Mucosa of rectum (tissue), 2 donors: ENCODE measurements around the gene DAW1.

Experiments used
- H3K27ac ChIP-seq, 2 donors: one replicate each; pipeline ENCODE4 v1.7.0; 2013; ENCODE audit warnings: inconsistent platforms in 2 of 2, low read depth in 2 of 2, low read length in 2 of 2
- H3K27me3 ChIP-seq, 2 donors: one replicate each; pipeline ENCODE4 v1.7.0; 2013; ENCODE audit warnings: low read length in 2 of 2; ENCODE audit not compliant: control insufficient read depth in 2 of 2, insufficient read depth in 2 of 2
- H3K36me3 ChIP-seq, 2 donors: one replicate each; pipeline ENCODE4 v1.7.0; 2013; ENCODE audit warnings: low read length in 2 of 2; ENCODE audit not compliant: control insufficient read depth in 2 of 2, insufficient read depth in 2 of 2
- H3K4me1 ChIP-seq, 2 donors: one replicate each; pipeline ENCODE4 v1.7.0; 2013; ENCODE audit warnings: low read length in 2 of 2, mild to moderate bottlenecking in 1 of 2; ENCODE audit not compliant: control insufficient read depth in 2 of 2, insufficient read depth in 2 of 2
- H3K4me3 ChIP-seq, 2 donors: one replicate each; pipeline ENCODE4 v1.7.0; 2013; ENCODE audit warnings: low read length in 2 of 2
- H3K9ac ChIP-seq, 2 donors: one replicate each; pipeline ENCODE4 v1.7.0; 2013; ENCODE audit warnings: low read length in 2 of 2, low read depth in 1 of 2, mild to moderate bottlenecking in 1 of 2
- H3K9me3 ChIP-seq, 2 donors: one replicate each; pipeline ENCODE4 v1.7.0; 2013; ENCODE audit warnings: low read length in 2 of 2; ENCODE audit not compliant: control insufficient read depth in 2 of 2
- donor health status: healthy.
- donor health status: Normal muscosa, but diverticular disease.

Gene DAW1

DNA sequence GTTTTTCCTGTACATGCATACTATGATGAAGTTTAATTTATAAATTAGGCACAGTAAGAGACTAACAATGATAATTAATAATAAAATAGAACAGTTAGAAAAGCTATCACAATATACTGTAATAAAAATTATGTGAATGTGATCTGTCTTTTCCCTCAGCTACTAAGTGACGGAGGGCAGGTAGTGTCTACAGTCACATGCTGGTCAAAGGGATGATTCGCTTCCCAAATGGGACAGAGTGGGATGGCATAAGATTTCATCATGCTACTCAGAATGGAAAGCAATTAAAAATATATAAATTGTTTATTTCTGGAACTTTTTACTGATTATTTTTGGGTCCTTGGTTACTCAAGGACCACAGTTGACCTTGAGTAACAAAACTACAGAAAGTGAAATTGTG is 71.5 kb downstream of the DAW1 start:
- Histone ChIP-seq H3K36me3 (no peaks in the 10 kb centered on the region), H3K9me3 (no peaks in the 10 kb centered on the region), H3K9ac (no peak overlapping the region), H3K27me3 (no peaks in the 10 kb centered on the region), H3K27ac (no peak overlapping the region), H3K4me3 (no peak overlapping the region), H3K4me1 (no peaks in the 10 kb centered on the region)

- Histone ChIP-seq H3K36me3 (no peaks in the 10 kb centered on the region), H3K27ac (no peak overlapping the region), H3K4me1 (no peaks in the 10 kb centered on the region), H3K9ac (no peak overlapping the region), H3K9me3 (no peaks in the 10 kb centered on the region), H3K4me3 (no peak overlapping the region), H3K27me3 (no peaks in the 10 kb centered on the region)
Measured at GRCh38 chr2:227960317-227960716, 88.9 kb downstream of the DAW1 start.

DNA sequence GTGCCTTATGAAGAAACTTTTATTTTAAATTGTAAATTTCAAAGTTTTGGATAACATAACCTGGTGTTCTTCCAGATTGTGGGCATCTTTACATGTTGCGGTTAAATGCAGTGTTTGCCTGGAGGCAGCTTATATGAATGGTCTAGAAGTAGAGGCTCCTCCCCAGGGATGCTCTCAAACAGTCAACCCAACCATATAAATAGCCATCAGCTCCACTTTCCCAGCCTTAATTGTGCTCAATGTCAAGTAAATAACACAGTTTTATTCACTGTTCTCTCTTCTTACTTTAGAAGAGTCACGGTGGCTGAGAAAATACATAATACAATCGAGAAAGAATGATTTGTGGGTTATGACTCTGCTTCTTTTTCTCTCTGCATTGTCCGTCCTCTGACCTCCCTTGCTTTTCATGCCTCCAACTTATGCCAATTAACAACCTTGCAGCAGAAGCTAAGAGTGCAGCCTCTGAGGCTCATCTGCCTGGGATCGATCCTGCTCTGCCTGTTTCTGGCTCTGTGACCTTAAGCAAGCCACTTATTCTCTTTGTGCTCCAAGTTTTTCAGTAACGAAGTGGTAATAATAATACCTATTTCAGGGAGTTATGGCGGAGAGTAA is 100.3 kb downstream of the DAW1 start:
- Histone ChIP-seq H3K4me1 (no peaks in the 10 kb centered on the region), H3K36me3 (no peaks in the 10 kb centered on the region), H3K27me3 (no peaks in the 10 kb centered on the region), H3K9ac (no peak overlapping the region), H3K27ac (no peak overlapping the region), H3K4me3 (no peak overlapping the region), H3K9me3 (no peaks in the 10 kb centered on the region)

DNA sequence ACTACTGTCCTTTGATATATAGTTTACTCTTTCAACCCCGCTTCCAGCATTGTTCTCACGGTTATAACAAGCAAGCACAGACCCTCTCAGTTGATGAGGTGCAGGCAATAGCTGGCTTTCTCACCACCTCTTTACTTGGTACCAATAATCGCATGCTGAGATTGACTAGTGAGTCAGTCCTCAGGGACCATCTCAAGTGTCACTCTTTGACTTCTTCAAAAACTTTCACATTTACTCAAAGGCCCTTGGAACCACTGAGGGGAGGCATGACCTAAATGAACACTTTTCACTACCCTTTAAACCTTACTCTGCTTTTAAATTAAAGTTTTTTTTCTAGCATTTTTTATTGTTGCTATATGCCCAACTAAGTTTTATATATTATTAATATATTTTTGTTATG is 101.8 kb downstream of the DAW1 start:
- Histone ChIP-seq H3K4me3 (no peak overlapping the region), H3K9ac (no peak overlapping the region), H3K36me3 (no peaks in the 10 kb centered on the region), H3K27me3 (no peaks in the 10 kb centered on the region), H3K4me1 (no peaks in the 10 kb centered on the region), H3K9me3 (no peaks in the 10 kb centered on the region), H3K27ac (no peak overlapping the region)
